GM23248 (cell line): ENCODE data around the gene KMT5B. TPM values are rescaled to one million over a fixed set of nuclear protein-coding genes. Genes with fewer than 3 reads are reported as not detected.

ENCODE experiments used
- DNase-seq: peaks from one replicate; pipeline ENCODE4 v3.0.0-alpha.2; 2015
- H2AFZ ChIP-seq: fragments of 200-600 bp; sonication (generic); 2 replicates; pipeline ENCODE4 v1.6.1; 2016; ENCODE audit warnings: antibody characterized with exemption
- H3F3A ChIP-seq: fragments of 200-600 bp; sonication (generic); 2 replicates; pipeline ENCODE4 v1.6.1; 2016; ENCODE audit warnings: mild to moderate bottlenecking, antibody characterized with exemption, mixed run types; ENCODE audit not compliant: insufficient read depth
- H3K27ac ChIP-seq: fragments of 200-600 bp; sonication (generic); 2 replicates; pipeline ENCODE4 v1.5.1; 2016; ENCODE audit warnings: mild to moderate bottlenecking
- H3K27me3 ChIP-seq: fragments of 200-600 bp; sonication (generic); replicated peaks from 2 replicates; pipeline ENCODE4 v1.6.1; 2016; ENCODE audit warnings: mild to moderate bottlenecking; ENCODE audit not compliant: insufficient read depth
- H3K36me3 ChIP-seq: fragments of 200-600 bp; sonication (generic); 2 replicates; pipeline ENCODE4 v1.6.1; 2016; ENCODE audit warnings: low read depth, mild to moderate bottlenecking
- H3K4me1 ChIP-seq: fragments of 200-600 bp; sonication (generic); 2 replicates; pipeline ENCODE4 v1.6.1; 2016; ENCODE audit warnings: mild to moderate bottlenecking; ENCODE audit not compliant: insufficient read depth
- H3K4me2 ChIP-seq: fragments of 200-600 bp; sonication (generic); one replicate; pipeline ENCODE4 v1.6.1; 2016; ENCODE audit warnings: mild to moderate bottlenecking; ENCODE audit not compliant: unreplicated experiment
- H3K4me3 ChIP-seq: fragments of 200-600 bp; sonication (generic); 2 replicates; pipeline ENCODE4 v1.5.1; 2016; ENCODE audit warnings: mild to moderate bottlenecking
- H3K79me2 ChIP-seq: fragments of 200-600 bp; sonication (generic); 2 replicates; pipeline ENCODE4 v1.6.1; 2016; ENCODE audit warnings: mild to moderate bottlenecking; ENCODE audit not compliant: insufficient read depth
- H3K9ac ChIP-seq: fragments of 200-600 bp; sonication (generic); 2 replicates; pipeline ENCODE4 v1.6.1; 2016; ENCODE audit warnings: mild to moderate bottlenecking
- H3K9me2 ChIP-seq: fragments of 200-600 bp; sonication (generic); 2 replicates; pipeline ENCODE4 v1.6.1; 2016; ENCODE audit warnings: mixed run types, mild to moderate bottlenecking, moderate library complexity; ENCODE audit not compliant: insufficient read depth
- H3K9me3 ChIP-seq: fragments of 200-600 bp; sonication (generic); one replicate; pipeline ENCODE4 v1.6.1; 2017; ENCODE audit warnings: low read depth
- H4K20me1 ChIP-seq: fragments of 200-600 bp; sonication (generic); 2 replicates; pipeline ENCODE4 v1.6.0; 2016; ENCODE audit not compliant: insufficient read depth
- EZH2 ChIP-seq: fragments of 200-600 bp; sonication (generic); IDR thresholded peaks from 2 replicates; pipeline ENCODE4 v1.6.1; 2018; ENCODE audit warnings: antibody characterized with exemption, mild to moderate bottlenecking; ENCODE audit not compliant: insufficient read depth, poor library complexity, severe bottlenecking
- EZH2phosphoT487 ChIP-seq: fragments of 200-600 bp; sonication (generic); IDR thresholded peaks from 2 replicates; pipeline ENCODE4 v1.6.1; 2018; ENCODE audit warnings: antibody characterized with exemption, moderate library complexity, mild to moderate bottlenecking, low read depth; ENCODE audit not compliant: insufficient read depth
- WGBS, 2 experiments: methylation state at CpG; one replicate each; pipeline ENCODE4 v1.1.6; 2015 to 2017; ENCODE audit warnings: low lambda C conversion rate in 2 of 2, low coverage in 1 of 2; ENCODE audit errors: missing lambda C conversion rate in 2 of 2; 5-methylcytosine and 5-hydroxymethylcytosine counted together
- in situ Hi-C: fragments of 300-500 bp; cut with MboI; formaldehyde crosslinking; loops from 2 replicates; pipeline ENCODE4 v1.15.0; 2020
- polyA plus RNA-seq: library from polyadenylated mRNA; unstranded; fragments of >200 nt; fragmentation: Nextera tagmentation; extraction: Ambion mirVana; gene quantifications from 2 replicates; pipeline ENCODE4 v1.2.1, GENCODE V29; 2016
- total RNA-seq: library from RNA; depleted of rRNA; stranded (reverse); fragments of >200 nt; shearing (Covaris generic); gene quantifications from 2 replicates; pipeline ENCODE4 v1.2.3, GENCODE V29; 2014; rRNA removed

Gene KMT5B
- total and polyA plus RNA-seq, 2 experiments from 2014 or later = 17.7 to 22.9 TPM

DNA sequence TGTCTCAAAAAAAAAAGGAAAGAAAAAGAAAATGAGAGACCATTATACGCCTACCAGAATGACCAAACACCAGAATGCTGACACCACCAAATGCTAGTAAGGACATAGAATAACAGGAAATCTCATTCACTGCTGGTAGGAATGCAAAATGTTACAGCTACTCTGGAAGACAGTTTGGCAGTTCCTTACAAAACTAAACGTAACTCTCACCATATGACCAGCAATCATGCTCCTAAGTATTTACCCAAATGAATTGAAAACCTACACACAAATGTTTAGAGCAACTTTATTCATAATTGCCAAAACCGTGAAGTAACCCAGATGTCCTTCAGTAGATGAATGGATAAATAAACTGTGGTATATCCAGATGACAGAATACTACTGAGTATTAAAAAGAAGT, 99.1 kb downstream of the KMT5B start:
- no peaks in the 10 kb centered on the region for H4K20me1 ChIP-seq
- H3K27me3 ChIP-seq = no peaks in the 10 kb centered on the region
- no peaks in the 10 kb centered on the region for H3K9me3 ChIP-seq
- in situ Hi-C loops = no loop called here
- no peak overlapping the region for H3K9ac ChIP-seq
- no peak overlapping the region for H2AFZ ChIP-seq
- TF ChIP-seq EZH2 (no peak), EZH2phosphoT487 (no peak)
- peak; percentile 25 for DNase-seq
- H3K27ac ChIP-seq = no peak overlapping the region
- no peak overlapping the region for H3K4me3 ChIP-seq
- H3F3A ChIP-seq = 0 out of 2 replicates have a peak, but pooled peaks cover 5% of the 10 kb centered on the region
- peaks cover 46% of the 10 kb centered on the region for H3K79me2 ChIP-seq
- WGBS, 2 experiments = 57 to 65% methylated on average over 3 of the region's 3 CpGs
- no peaks in the 10 kb centered on the region for H3K4me1 ChIP-seq
- H3K9me2 ChIP-seq = no peaks in the 10 kb centered on the region
- H3K4me2 ChIP-seq = no peak overlapping the region
- H3K36me3 ChIP-seq = no peaks in the 10 kb centered on the region

DNA sequence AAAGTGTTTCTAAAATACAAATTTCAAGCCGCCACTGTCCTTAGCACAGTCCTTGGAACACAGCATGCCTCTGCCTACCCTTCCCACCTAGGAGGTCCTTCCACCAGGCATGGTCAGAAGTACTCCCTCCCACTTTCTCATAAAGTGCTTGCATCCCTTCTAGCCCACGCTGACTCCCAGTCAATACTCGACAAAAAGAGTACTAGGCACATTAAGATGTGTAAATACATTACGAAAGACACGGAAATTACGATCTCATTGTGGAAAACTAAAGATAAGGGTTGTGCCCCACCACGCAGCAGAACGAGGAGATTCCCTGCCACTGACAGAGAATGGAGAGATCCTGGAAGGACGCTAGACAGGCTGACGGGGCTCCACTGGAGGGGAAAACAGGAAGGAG, 105.4 kb downstream of the KMT5B start:
- DNase-seq = no peak
- H3K9ac ChIP-seq = no peak overlapping the region
- no peaks in the 10 kb centered on the region for H3K36me3 ChIP-seq
- no peak overlapping the region for H2AFZ ChIP-seq
- no peak overlapping the region for H3K27ac ChIP-seq
- peaks cover 29% of the 10 kb centered on the region for H3K79me2 ChIP-seq
- H3K9me2 ChIP-seq = no peaks in the 10 kb centered on the region
- H3K4me2 ChIP-seq = no peak overlapping the region
- H3K4me1 ChIP-seq = no peaks in the 10 kb centered on the region
- TF ChIP-seq EZH2 = no peak
- no peaks in the 10 kb centered on the region for H3K9me3 ChIP-seq
- H3K4me3 ChIP-seq = no peak overlapping the region
- no peaks in the 10 kb centered on the region for H4K20me1 ChIP-seq
- in situ Hi-C loops = no loop called here
- no peaks in the 10 kb centered on the region for H3F3A ChIP-seq
- H3K27me3 ChIP-seq = no peaks in the 10 kb centered on the region
- 96 to 97% methylated on average over 10 of the region's 10 CpGs for WGBS, 2 experiments

DNA sequence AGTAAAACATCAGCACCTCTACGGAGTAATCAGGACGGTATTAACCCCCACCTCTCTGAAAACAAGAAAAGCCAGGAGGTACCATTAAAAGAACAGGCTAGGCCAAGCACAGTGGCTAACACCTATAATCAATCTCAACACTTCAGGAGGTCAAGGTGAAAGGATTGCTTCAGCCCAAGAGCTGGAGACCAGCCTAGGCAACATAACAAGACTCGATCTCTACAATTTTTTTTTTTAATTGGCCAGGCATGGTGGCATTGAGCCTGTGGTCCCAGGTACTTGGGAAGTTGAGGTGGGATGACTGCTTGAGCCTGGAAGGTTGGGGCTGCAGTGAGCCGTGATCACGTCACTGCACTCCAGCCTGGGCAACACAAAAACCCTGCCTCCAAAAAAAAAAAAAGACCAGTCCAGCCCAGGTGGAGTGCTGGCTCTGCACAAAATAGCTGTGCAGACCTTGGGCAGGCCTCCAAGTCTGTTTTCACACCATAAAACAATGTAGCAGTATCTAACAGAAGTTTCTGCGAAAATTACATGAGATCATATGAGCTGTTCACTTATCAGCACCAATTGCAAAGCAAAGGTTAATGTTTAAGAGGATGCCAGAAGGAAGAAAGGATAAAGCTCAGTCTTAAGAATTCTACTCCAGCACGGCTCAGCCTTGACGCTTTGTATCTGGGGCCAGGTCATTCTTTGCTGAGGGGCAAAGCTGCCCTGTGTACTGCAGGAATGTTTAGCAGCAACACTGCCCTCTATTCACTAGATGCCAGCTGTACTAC, 106.7 kb downstream of the KMT5B start:
- no peaks in the 10 kb centered on the region for H3K4me1 ChIP-seq
- in situ Hi-C loops = no loop called here
- WGBS, 2 experiments = 70 to 71% methylated on average over 8 of the region's 8 CpGs
- DNase-seq = no peak
- no peak overlapping the region for H3K9ac ChIP-seq
- H3K27ac ChIP-seq = no peak overlapping the region
- no peaks in the 10 kb centered on the region for H3K9me2 ChIP-seq
- H3K79me2 ChIP-seq = peaks cover 37% of the 10 kb centered on the region
- no peak for TF ChIP-seq EZH2phosphoT487
- TF ChIP-seq EZH2 = no peak
- H3F3A ChIP-seq = no peaks in the 10 kb centered on the region
- H2AFZ ChIP-seq = no peak overlapping the region
- H3K36me3 ChIP-seq = no peaks in the 10 kb centered on the region
- no peaks in the 10 kb centered on the region for H3K27me3 ChIP-seq
- H3K4me2 ChIP-seq = no peak overlapping the region
- no peak overlapping the region for H3K4me3 ChIP-seq
- no peaks in the 10 kb centered on the region for H3K9me3 ChIP-seq
- H4K20me1 ChIP-seq = no peaks in the 10 kb centered on the region

Other genes starting within 250 kb of the KMT5B start
- 37.7 and 41.1 TPM in 2 replicates for gene UNC93B1, start 209.2 kb downstream of the KMT5B start, total RNA-seq
- gene UNC93B1, start 209.2 kb downstream of the KMT5B start, polyA plus RNA-seq = 20.9 and 24.6 TPM in 2 replicates
- gene ALDH3B1, start 203.0 kb downstream of the KMT5B start, total RNA-seq = 63.9 and 70.7 TPM in 2 replicates
- gene ALDH3B1, start 203.0 kb downstream of the KMT5B start, polyA plus RNA-seq = 42.7 and 43.4 TPM in 2 replicates
- 114 and 117 TPM in 2 replicates for gene NDUFS8, start 182.6 kb downstream of the KMT5B start, total RNA-seq
- 219 and 230 TPM in 2 replicates for gene NDUFS8, start 182.6 kb downstream of the KMT5B start, polyA plus RNA-seq
- 118 and 146 TPM in 2 replicates for gene TCIRG1, start 174.3 kb downstream of the KMT5B start, total RNA-seq
- gene TCIRG1, start 174.3 kb downstream of the KMT5B start, polyA plus RNA-seq = 65.8 and 75.9 TPM in 2 replicates
- 4.2 and 12.3 TPM in 2 replicates for gene CHKA, start 91.9 kb downstream of the KMT5B start, total RNA-seq
- gene CHKA, start 91.9 kb downstream of the KMT5B start, polyA plus RNA-seq = 3.6 and 4.2 TPM in 2 replicates
- 73.7 and 89.4 TPM in 2 replicates for gene C11orf24, start 58.7 kb upstream of the KMT5B start, total RNA-seq
- gene C11orf24, start 58.7 kb upstream of the KMT5B start, polyA plus RNA-seq = 105 and 109 TPM in 2 replicates
- 3.0 and 4.3 TPM in 2 replicates for gene LRP5, start 99.3 kb upstream of the KMT5B start, total RNA-seq
- 2.1 and 3.0 TPM in 2 replicates for gene LRP5, start 99.3 kb upstream of the KMT5B start, polyA plus RNA-seq
- 71.2 and 96.0 TPM in 2 replicates for gene PPP6R3, start 247.5 kb upstream of the KMT5B start, total RNA-seq
- 47.5 and 47.9 TPM in 2 replicates for gene PPP6R3, start 247.5 kb upstream of the KMT5B start, polyA plus RNA-seq